Measurements from ENCODE around the gene SEC24D.

SEC24D gene

GRCh38 chr4:118767109-118767508 is 68.8 kb downstream of the SEC24D start:
- TF ChIP-seq POLR2A (IDR thresholded peaks at IDR 0.05; ENCODE audit: low read depth, low read length): no peak
- FAIRE-seq: no peak
- DNase-seq (ENCODE audit: insufficient read length, low spot score): no peak

GRCh38 chr4:118765399-118765798 is 70.5 kb downstream of the SEC24D start:
- peak; percentile 89 for FAIRE-seq
- peak; percentile 17 for DNase-seq (ENCODE audit: insufficient read length, low spot score)
- no peak for TF ChIP-seq POLR2A (IDR thresholded peaks at IDR 0.05; ENCODE audit: low read depth, low read length)

GRCh38 chr4:118762730-118763477 is 73.0 kb downstream of the SEC24D start:
- FAIRE-seq (no peak), DNase-seq (ENCODE audit: insufficient read length, low spot score) (no peak)
- no peak for TF ChIP-seq POLR2A (IDR thresholded peaks at IDR 0.05; ENCODE audit: low read depth, low read length)

- FAIRE-seq (no peak), DNase-seq (ENCODE audit: insufficient read length, low spot score) (no peak)
- TF ChIP-seq POLR2A (IDR thresholded peaks at IDR 0.05; ENCODE audit: low read depth, low read length): no peak
These were observed 73.8 kb downstream of the SEC24D start for GRCh38 chr4:118762155-118762554.

- no peak for TF ChIP-seq POLR2A (IDR thresholded peaks at IDR 0.05; ENCODE audit: low read depth, low read length)
- FAIRE-seq (no peak), DNase-seq (ENCODE audit: insufficient read length, low spot score) (no peak)
These were observed 74.4 kb downstream of the SEC24D start for GRCh38 chr4:118761397-118762016.

- TF ChIP-seq POLR2A (IDR thresholded peaks at IDR 0.05; ENCODE audit: low read depth, low read length): no peak
- no peak for FAIRE-seq
These were observed 75.4 kb downstream of the SEC24D start for GRCh38 chr4:118760493-118760892.

GRCh38 chr4:118760092-118760491 is 75.8 kb downstream of the SEC24D start:
- TF ChIP-seq POLR2A (IDR thresholded peaks at IDR 0.05; ENCODE audit: low read depth, low read length): no peak
- DNase-seq (ENCODE audit: insufficient read length, low spot score) (no peak), FAIRE-seq (no peak)

More at GRCh38 chr4:118760493-118760892, 75.4 kb downstream of the SEC24D start:
- DNase-seq (ENCODE audit: insufficient read length, low spot score): no peak

- TF ChIP-seq POLR2A (IDR thresholded peaks at IDR 0.05; ENCODE audit: low read depth, low read length): no peak
- no peak for FAIRE-seq
These were observed 76.4 kb downstream of the SEC24D start for GRCh38 chr4:118759481-118759880.

GRCh38 chr4:118758293-118758692 is 77.6 kb downstream of the SEC24D start:
- FAIRE-seq: no peak
- DNase-seq (ENCODE audit: insufficient read length, low spot score): no peak
- TF ChIP-seq POLR2A (IDR thresholded peaks at IDR 0.05; ENCODE audit: low read depth, low read length): no peak

More at GRCh38 chr4:118759481-118759880, 76.4 kb downstream of the SEC24D start:
- no peak for DNase-seq (ENCODE audit: insufficient read length, low spot score)

GRCh38 chr4:118757761-118758251 is 78.1 kb downstream of the SEC24D start:
- no peak for FAIRE-seq
- DNase-seq (ENCODE audit: insufficient read length, low spot score): no peak
- no peak for TF ChIP-seq POLR2A (IDR thresholded peaks at IDR 0.05; ENCODE audit: low read depth, low read length)

- no peak for DNase-seq (ENCODE audit: insufficient read length, low spot score)
- TF ChIP-seq POLR2A (IDR thresholded peaks at IDR 0.05; ENCODE audit: low read depth, low read length): no peak
- FAIRE-seq: no peak
These were observed 79.0 kb downstream of the SEC24D start for GRCh38 chr4:118756958-118757357.

GRCh38 chr4:118756429-118756828 is 79.5 kb downstream of the SEC24D start:
- no peak for TF ChIP-seq POLR2A (IDR thresholded peaks at IDR 0.05; ENCODE audit: low read depth, low read length)
- FAIRE-seq (no peak), DNase-seq (ENCODE audit: insufficient read length, low spot score) (no peak)

GRCh38 chr4:118755438-118756226 is 80.3 kb downstream of the SEC24D start:
- no peak for DNase-seq (ENCODE audit: insufficient read length, low spot score)
- no peak for FAIRE-seq
- no peak for TF ChIP-seq POLR2A (IDR thresholded peaks at IDR 0.05; ENCODE audit: low read depth, low read length)

GRCh38 chr4:118754890-118755289 is 81.0 kb downstream of the SEC24D start:
- FAIRE-seq: no peak
- DNase-seq (ENCODE audit: insufficient read length, low spot score): no peak
- TF ChIP-seq POLR2A (IDR thresholded peaks at IDR 0.05; ENCODE audit: low read depth, low read length): no peak
